Mesodermal cell (in vitro differentiated cells): ENCODE results near the gene GNAO1.
A peak's percentile ranks its signal among the peaks of the same experiment; 100 is the strongest.

Experiments used
- H3K27ac ChIP-seq: 2 replicates; pipeline ENCODE4 v1.7.0; 2013; ENCODE audit warnings: mild to moderate bottlenecking, low read depth, low read length, moderate library complexity; ENCODE audit not compliant: severe bottlenecking
- H3K36me3 ChIP-seq: 2 replicates; pipeline ENCODE4 v1.7.1; 2013; ENCODE audit warnings: mild to moderate bottlenecking, low read length, moderate library complexity; ENCODE audit not compliant: control insufficient read depth, insufficient read depth
- H3K4me1 ChIP-seq: one replicate; pipeline ENCODE4 v1.7.1; 2013; ENCODE audit warnings: mild to moderate bottlenecking, low read length; ENCODE audit not compliant: insufficient read depth, control insufficient read depth, poor library complexity, severe bottlenecking
- H3K4me3 ChIP-seq: 2 replicates; pipeline ENCODE4 v1.7.0; 2013; ENCODE audit warnings: low read length, control low read depth, mild to moderate bottlenecking; ENCODE audit not compliant: insufficient read depth, poor library complexity, severe bottlenecking; ENCODE audit errors: extremely low read depth
- H3K9me3 ChIP-seq: 2 replicates; pipeline ENCODE4 v1.7.1; 2013; ENCODE audit warnings: mild to moderate bottlenecking, low read length, moderate library complexity; ENCODE audit not compliant: control insufficient read depth
- WGBS, 2 experiments: methylation state at CpG; one replicate each; pipeline ENCODE4 v1.1.5; 2013; ENCODE audit warnings: missing lambda C conversion rate in 2 of 2; ENCODE audit not compliant: insufficient coverage in 2 of 2; 5-methylcytosine and 5-hydroxymethylcytosine counted together

The GNAO1 gene

DNA sequence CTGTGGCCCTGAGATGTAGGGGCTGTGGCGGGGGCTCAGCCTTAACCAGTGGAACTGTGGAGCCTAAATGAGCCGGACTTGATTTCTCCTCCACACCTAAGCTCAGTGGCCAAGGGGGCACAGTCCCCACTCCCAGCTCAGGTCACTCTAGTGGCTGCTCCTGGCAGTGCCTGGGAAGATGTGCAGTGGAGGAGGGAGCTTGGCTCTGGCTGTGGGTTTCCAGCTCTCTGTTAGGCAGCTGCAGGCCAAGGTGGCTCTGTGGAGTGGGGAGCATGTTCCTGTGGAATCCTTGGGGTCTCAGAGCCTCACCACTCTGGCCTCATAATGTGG lies 157.8 kb downstream of the GNAO1 start:
- no peaks in the 10 kb centered on the region for H3K4me1 ChIP-seq
- no peaks in the 10 kb centered on the region for H3K9me3 ChIP-seq
- H3K27ac ChIP-seq: no peak overlapping the region
- no peaks in the 10 kb centered on the region for H3K36me3 ChIP-seq
- WGBS, 2 experiments: 88 to 96% methylated on average over 2 of the region's 2 CpGs
- H3K4me3 ChIP-seq: no peak overlapping the region

GRCh38 chr16:56349711-56350161 lies 158.4 kb downstream of the GNAO1 start:
- no peaks in the 10 kb centered on the region for H3K9me3 ChIP-seq
- no peak overlapping the region for H3K27ac ChIP-seq
- WGBS, 2 experiments: 92 to 95% methylated on average over 14 of the region's 16 CpGs
- H3K4me3 ChIP-seq: no peak overlapping the region
- no peaks in the 10 kb centered on the region for H3K36me3 ChIP-seq
- H3K4me1 ChIP-seq: no peaks in the 10 kb centered on the region

GRCh38 chr16:56350491-56351405 lies 159.5 kb downstream of the GNAO1 start:
- H3K4me1 ChIP-seq: no peaks in the 10 kb centered on the region
- no peaks in the 10 kb centered on the region for H3K9me3 ChIP-seq
- no peaks in the 10 kb centered on the region for H3K36me3 ChIP-seq
- no peak overlapping the region for H3K27ac ChIP-seq
- WGBS, 2 experiments: 91 to 92% methylated on average over 12 to 20 of the region's 22 CpGs
- H3K4me3 ChIP-seq: no peak overlapping the region

DNA sequence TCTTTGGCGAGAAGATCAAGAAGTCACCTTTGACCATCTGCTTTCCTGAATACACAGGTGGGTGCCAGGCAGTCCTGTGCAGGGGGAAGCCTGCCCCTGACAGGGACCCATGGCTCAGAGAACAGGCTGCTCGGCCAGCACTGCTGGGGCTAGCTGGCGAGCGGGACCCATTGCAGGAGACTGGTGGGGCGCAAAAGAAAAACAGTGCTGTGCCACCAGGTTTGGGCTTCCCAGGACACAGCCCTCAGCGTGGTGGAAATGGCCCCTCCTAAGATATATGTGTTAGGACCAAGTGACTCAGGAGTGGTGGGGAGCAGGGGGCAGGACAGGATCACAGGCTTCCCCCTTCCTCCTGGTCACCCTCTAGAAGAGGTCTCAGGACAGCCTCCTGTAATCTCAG lies 160.2 kb downstream of the GNAO1 start:
- Histone ChIP-seq H3K36me3 (no peaks in the 10 kb centered on the region), H3K9me3 (no peaks in the 10 kb centered on the region), H3K27ac (no peak overlapping the region), H3K4me1 (no peaks in the 10 kb centered on the region), H3K4me3 (no peak overlapping the region)
- WGBS, 2 experiments: 82 to 84% methylated on average over 5 to 6 of the region's 6 CpGs

GRCh38 chr16:56352351-56353053 lies 161.2 kb downstream of the GNAO1 start:
- no peak overlapping the region for H3K27ac ChIP-seq
- H3K4me1 ChIP-seq: peaks cover 9% of the 10 kb centered on the region
- WGBS, 2 experiments: 84 to 87% methylated on average over 6 to 7 of the region's 7 CpGs
- no peaks in the 10 kb centered on the region for H3K9me3 ChIP-seq
- H3K36me3 ChIP-seq: no peaks in the 10 kb centered on the region
- H3K4me3 ChIP-seq: no peak overlapping the region

DNA sequence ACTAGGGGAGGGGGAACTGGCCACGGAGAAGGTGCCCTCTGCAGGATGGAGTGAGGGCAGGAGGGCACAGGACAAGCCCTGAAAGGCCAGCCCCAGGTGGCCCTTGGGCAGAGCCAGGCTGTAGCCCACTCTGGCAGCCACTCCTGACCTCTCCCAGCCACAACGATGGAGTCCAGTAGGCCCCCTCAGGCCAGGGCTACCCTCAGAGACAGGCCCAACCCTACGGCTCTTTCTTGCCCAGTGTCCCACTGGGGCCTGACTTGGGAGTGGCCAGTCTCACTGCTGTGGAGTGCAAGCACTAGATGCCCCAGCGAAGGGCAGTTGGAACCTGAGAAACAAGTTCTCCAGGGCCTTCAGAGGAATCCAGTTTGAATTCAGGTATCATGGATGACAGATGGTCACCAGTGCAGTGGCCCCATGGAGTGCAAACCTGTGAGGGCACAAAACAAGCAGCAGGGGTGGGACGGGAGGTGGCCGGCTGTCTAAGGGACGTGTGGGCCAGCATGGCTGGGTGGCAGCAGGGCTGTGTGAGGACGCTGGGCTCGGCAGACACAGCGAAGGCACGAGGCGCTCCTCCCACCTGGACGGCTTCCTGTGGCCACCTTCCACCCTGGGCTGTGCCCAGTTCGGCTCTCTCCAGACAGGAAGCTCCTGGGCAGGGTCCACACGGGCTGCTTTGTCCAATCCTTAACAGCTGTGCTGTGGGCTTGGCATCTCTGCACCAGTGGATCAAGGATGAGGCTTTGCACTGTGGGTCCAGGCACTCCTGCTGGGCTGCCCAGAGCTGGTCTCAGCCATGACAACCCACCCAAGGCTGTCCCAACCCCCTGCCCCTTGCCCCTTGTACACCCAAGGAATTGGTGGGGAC lies 162.0 kb downstream of the GNAO1 start:
- peaks cover 12% of the 10 kb centered on the region for H3K4me1 ChIP-seq
- no peak overlapping the region for H3K4me3 ChIP-seq
- WGBS, 2 experiments: 92 to 94% methylated on average over 14 to 15 of the region's 15 CpGs
- H3K9me3 ChIP-seq: no peaks in the 10 kb centered on the region
- H3K36me3 ChIP-seq: no peaks in the 10 kb centered on the region
- H3K27ac ChIP-seq: no peak overlapping the region

- no peak overlapping the region for H3K4me3 ChIP-seq
- peaks cover 12% of the 10 kb centered on the region for H3K4me1 ChIP-seq
- H3K27ac ChIP-seq: no peak overlapping the region
- no peaks in the 10 kb centered on the region for H3K9me3 ChIP-seq
- no peaks in the 10 kb centered on the region for H3K36me3 ChIP-seq
- WGBS, 2 experiments: 96 to 98% methylated on average over 5 to 7 of the region's 7 CpGs
These were observed 162.7 kb downstream of the GNAO1 start for GRCh38 chr16:56354016-56354415.

GRCh38 chr16:56354746-56355145 lies 163.5 kb downstream of the GNAO1 start:
- 97 to 98% methylated on average over 10 to 13 of the region's 17 CpGs for WGBS, 2 experiments
- Histone ChIP-seq H3K4me1 (peaks cover 12% of the 10 kb centered on the region), H3K9me3 (no peaks in the 10 kb centered on the region), H3K4me3 (no peak overlapping the region), H3K27ac (no peak overlapping the region), H3K36me3 (no peaks in the 10 kb centered on the region)

- H3K4me3 ChIP-seq: no peak overlapping the region
- H3K36me3 ChIP-seq: no peaks in the 10 kb centered on the region
- WGBS, 2 experiments: 80 to 93% methylated on average over 1 to 8 of the region's 9 CpGs
- H3K9me3 ChIP-seq: no peaks in the 10 kb centered on the region
- peaks cover 12% of the 10 kb centered on the region for H3K4me1 ChIP-seq
- no peak overlapping the region for H3K27ac ChIP-seq
These were observed 163.9 kb downstream of the GNAO1 start for GRCh38 chr16:56355221-56355620.

DNA sequence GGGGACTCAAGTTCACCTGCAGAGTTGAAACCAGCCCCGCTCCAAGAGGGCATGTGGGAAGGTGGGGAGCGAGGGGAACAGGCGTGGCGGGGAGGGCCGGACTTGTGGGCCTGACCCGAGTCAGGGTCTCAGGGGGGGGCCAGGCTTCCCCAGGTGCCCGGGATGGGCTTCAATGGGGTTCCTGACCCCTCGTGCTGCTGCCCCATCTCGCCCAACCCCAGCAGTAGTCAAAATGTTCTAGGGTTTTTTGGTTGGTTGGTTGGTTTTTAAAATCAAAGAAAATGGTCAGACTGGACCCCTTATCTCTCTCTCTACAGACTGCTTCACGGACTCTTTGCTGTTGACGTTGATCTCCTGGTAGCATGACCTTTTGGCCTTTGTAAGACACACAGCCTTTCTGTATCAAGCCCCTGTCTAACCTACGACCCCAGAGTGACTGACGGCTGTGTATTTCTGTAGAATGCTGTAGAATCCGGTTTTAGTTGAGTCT lies 164.5 kb downstream of the GNAO1 start:
- Histone ChIP-seq H3K4me1 (peaks cover 12% of the 10 kb centered on the region), H3K4me3 (no peak overlapping the region), H3K27ac (peak overlapping the region; percentile 89), H3K9me3 (no peaks in the 10 kb centered on the region), H3K36me3 (peaks cover 5% of the 10 kb centered on the region)
- WGBS, 2 experiments: 83 to 87% methylated on average over 7 of the region's 14 CpGs
